ENCODE results near the gene OR2B2.

Gene OR2B2

DNA sequence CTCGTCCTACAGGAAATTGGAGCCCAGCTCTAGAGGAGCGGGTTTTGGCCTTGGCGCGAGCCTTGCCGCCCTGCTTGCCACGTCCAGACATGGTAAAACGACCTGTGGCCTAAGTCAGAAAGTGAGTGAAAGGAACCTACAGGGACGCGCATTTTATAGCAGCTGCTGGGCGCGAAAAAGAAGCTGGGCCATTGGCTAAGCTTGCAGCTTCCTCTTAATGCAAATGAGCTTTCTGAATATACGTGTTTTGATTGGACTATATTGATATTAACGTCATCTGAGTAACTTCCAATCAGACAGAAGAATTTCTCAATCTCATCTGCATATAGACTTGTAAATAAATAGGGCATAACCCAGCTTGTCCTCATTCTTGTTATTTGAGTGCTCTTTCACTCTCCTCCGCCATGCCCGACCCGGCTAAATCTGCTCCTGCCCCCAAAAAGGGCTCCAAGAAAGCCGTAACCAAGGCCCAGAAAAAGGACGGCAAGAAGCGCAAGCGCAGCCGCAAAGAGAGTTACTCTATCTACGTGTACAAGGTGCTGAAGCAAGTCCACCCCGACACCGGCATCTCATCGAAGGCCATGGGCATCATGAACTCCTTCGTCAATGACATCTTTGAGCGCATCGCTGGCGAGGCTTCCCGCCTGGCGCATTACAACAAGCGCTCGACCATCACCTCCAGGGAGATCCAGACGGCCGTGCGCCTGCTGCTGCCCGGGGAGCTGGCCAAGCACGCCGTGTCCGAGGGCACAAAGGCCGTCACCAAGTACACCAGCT is 18.9 kb downstream of the OR2B2 start:
- peak; percentile 73 for DNase-seq (ENCODE audit: low spot score)

DNA sequence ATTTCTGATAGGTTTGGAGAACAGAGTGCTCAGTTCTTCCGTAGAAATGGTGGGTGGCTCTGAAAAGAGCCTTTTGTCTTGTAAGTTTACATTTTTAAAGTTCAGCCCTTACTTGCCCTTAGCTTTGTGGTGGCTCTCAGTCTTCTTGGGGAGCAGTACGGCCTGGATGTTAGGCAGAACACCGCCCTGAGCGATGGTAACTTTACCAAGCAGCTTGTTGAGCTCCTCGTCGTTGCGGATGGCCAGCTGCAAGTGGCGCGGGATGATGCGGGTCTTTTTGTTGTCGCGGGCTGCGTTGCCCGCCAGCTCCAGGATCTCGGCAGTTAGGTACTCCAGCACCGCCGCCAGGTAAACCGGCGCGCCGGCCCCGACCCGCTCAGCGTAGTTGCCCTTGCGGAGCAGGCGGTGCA is 19.5 kb downstream of the OR2B2 start:
- no peak for DNase-seq (ENCODE audit: low spot score)

DNA sequence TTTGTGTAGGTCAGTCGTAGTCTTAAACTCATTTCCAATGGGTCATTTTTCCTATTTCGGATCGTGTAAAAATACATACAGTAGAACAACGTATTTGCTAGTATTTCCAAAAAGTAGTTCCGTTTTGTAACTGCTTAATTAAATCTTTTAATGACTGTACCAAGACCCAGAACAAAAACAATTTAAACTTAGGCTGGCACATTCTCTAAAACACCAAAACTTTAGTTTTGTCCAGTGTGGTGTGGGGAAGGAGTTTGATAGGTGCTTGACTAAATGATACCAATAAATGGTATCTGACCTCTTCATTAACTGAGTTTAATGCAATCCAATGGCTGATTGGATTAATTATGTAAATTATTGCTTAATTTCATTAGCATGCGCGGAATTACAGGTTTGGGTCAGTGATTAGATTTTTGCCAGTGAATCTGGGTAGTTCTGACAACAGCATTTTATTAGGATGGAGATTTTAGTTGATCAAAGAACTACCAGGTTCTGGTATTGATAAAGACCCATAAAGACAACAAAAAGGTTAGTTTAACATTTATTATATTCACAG is 20.8 kb downstream of the OR2B2 start:
- no peak for DNase-seq (ENCODE audit: low spot score)

DNA sequence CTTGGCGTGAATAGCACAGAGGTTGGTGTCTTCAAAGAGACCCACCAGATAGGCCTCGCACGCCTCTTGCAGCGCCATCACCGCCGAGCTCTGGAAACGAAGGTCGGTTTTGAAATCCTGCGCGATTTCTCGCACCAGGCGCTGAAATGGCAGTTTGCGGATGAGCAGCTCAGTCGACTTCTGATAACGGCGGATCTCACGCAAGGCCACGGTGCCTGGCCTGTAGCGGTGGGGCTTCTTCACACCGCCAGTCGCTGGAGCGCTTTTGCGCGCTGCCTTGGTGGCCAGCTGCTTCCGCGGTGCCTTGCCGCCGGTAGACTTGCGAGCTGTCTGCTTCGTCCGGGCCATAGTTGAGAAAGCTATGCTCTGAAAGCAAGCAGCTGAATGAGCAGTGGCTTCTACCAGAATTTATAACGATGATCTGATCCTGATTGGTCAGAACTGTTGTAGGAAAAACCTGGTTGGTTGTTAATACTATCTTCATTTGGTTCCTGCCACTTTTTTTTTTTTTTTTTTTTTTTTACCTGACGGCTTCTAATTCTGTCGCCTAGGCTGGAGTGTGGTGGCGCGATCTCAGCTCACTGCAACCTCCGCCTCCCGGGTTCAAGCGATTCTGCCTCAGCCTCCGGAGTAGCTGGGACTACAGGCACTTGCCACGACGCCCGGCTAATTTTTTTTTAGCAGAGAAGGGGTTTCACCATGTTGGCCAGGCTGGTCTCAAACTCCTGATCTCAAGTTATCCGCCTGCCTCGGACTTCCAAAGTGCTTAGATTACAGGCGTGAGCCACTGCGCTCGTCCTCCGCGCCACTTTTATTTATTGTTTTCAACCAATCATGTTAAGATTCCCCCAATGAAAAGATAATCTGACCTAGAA is 21.5 kb downstream of the OR2B2 start:
- DNase-seq (ENCODE audit: low spot score): no peak

DNA sequence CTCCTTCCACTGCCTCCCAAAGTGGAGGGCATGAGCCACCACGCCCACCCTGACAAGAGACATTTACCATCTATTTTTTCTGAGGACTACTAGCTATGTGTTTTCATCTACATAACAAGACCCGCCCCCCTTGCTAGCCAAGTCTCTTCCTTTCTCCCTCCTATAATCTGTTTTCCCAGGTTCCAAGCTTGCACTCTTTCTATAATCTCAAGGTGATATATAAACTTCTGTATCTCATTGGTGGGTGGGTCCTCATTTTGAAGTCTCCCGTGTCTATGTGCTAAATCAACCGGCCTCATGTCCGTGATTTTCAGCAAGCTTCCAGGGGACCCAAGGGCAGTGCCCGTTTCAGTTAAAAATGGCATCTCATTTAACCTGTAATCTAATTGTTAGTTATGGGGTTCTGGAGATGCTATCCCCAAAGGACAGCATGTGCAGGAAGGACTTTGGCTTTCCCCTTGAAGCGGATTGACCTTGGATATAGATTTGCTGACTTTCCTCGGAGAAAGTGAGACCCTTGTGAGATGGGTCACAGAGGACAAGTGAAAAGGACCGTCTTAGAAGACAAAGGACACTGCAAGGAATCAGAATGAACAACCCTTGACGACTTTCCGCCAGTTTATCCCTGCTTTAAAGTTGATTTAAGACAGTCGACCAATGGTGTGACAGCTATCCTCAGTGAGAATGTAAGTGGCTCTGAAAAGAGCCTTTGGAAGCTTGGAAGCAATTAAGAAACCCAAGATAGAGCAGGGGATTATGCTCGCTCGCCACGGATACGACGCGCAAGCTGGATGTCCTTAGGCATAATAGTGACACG is 22.4 kb downstream of the OR2B2 start:
- no peak for DNase-seq (ENCODE audit: low spot score)

DNA sequence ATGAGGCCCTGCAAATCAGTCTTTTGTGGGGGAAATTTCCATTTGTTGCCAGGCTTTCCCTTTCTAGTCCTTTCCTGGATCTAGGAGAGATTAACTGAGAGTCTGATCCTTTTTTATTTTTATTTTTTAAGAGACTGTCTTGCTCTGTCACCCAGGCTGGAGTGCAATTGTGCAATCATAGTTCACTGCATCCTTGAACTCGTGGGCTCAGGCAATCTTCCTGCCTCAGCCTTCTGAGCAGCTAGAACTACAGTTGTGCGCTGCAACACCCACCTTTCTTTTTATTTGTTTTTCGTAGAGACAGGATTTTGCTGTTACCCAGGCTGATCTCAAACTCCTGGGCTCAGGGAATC is 22.9 kb downstream of the OR2B2 start:
- DNase-seq (ENCODE audit: low spot score): no peak

DNA sequence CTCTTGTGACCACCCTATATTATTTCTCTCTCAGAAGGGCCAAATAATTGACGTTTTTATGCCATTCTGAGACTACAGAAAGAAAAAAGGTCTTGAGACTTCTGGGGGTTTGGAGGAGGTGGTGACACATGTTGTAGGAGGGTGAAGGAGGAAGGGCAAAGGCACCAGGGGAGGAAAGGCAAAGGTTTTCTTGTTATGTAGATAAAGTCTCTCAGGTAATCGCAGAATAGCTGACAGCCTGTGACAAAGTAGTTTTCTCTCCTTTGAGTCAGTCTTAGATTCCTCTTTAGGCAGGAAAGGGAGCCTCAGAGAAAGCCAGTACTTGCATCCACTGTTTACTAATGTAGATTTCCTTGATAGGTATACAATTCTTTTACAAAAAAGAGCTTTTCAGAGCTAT is 23.6 kb downstream of the OR2B2 start:
- no peak for DNase-seq (ENCODE audit: low spot score)

DNA sequence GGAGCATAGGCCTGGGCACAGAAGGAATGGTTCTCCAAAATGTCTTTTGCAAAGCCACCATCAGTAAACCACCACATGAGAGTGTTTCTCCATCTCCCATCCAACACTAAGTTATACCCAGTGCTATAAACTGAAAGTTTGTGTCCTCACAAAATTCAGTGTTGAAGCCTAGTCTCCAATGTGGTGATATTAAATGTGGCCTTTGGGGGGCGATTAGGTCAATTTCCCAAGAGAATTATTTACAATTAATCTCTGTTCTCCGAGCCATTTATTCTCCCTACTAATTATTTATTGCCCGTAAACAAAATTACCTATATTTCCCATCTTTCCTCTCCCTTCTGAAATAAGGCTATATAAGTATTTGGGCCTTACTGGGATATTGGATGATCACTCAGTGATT is 26.1 kb downstream of the OR2B2 start:
- no peak for DNase-seq (ENCODE audit: low spot score)

DNA sequence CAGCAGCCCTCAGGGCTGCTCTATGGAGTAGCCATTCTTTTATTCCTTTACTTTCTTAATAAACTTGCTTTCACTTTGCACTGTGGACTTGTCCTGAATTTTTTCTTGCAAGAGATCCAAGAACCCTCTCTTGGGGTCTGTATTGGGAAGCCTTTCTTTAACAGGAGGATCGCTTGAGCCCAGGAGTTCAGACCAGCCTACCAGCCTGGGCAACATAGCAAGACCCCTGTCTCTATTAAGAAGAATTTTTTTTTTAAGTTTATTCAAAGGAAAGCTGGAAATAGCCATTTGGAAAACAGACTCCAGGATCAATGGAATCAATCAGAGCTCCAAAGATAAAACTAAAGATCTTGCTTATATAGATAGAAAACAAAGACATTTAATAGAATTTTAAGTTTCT is 29.1 kb downstream of the OR2B2 start:
- DNase-seq (ENCODE audit: low spot score): no peak

DNA sequence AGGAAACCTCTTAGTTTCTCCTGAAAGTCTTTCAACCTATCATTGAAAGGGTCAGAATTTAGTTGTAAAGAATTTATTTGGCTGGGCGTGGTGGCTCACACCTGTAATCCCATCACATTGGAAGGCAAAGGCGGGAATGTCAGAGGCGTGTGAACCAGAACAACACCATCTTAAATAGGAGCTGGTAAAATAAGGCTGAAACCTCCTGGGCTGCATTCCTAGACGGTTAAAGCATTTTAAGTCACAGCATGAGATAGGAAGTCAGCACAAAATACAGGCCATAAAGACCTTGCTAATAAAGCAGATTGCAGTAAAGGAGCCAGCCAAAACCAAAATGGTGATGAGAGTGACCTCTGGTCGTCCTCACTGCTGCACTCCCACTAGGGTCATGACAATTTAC is 29.6 kb downstream of the OR2B2 start:
- DNase-seq (ENCODE audit: low spot score): no peak

DNA sequence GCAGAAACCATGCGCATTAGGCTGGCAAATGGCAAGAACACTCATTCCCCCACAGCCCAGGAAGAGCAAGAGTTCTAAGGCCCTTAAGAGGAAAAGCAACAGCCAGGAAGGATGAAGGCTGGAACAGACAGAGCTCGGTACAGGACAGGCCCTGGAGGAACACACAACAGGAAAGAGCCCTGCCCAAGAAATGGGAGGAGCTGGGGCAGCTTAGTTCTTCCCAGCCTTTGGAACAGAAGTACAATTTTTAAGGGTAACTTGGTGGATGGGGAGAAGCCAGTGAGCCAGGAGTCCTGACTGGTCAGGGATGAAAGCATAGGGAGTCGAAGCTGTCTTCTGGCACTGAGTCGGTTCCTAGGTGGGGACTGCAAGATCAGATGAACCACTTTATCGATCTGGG is 32.4 kb downstream of the OR2B2 start:
- no peak for DNase-seq (ENCODE audit: low spot score)

DNA sequence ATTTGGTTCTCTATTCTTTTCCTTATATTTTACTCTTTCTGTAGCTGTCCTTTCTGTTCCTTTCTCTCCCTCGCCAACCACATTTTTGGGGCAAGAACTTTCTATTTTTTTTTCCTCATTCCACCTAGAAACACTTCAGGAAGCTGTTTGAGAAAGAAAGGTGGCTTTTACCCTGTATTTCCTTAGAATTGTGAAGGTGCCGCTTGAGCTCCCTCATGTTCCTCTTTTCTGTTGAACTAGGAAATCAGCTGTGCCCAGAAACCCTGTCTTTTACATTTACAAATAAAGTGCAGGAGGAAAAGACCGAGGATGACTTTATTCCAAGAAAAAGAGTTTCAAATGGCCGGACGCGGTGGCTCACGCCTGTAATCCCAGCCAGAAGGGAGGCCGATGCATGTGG is 38.2 kb downstream of the OR2B2 start:
- no peak for DNase-seq (ENCODE audit: low spot score)

DNA sequence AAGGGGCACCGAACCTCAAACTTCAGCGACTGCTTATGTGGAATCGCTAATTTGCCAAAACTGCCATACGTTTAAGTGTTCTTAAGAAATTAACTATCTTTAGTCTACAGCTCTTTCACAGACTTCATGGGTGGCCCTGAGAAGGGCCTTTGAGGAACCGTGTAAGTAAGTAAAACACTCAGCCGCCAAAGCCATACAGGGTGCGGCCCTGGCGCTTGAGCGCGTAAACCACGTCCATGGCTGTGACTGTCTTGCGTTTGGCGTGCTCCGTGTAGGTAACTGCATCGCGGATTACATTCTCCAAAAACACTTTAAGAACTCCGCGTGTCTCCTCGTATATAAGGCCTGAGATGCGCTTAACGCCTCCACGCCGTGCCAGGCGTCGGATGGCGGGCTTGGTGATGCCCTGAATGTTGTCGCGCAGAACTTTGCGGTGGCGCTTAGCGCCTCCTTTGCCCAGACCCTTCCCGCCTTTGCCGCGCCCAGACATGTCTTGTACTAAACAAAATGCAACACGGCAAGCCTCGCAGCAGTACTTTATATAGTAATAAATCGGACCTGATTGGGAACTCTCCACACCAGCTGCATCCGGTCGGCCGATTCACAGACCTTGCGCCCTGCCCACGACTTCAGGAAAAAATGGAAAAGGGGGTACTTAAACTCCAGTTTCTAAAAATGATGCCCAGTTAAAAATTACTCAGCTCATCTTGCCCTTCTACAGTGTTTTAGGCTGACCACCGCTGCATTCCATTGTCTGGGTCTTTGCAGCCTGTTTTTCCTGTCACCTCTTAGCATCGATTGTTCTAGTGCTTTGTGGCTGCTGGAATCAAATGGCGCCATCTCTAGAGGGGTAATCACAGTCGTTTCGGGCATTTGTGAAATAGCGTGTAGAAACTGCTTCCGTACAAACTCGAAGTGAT is 38.9 kb downstream of the OR2B2 start:
- DNase-seq (ENCODE audit: low spot score): no peak

DNA sequence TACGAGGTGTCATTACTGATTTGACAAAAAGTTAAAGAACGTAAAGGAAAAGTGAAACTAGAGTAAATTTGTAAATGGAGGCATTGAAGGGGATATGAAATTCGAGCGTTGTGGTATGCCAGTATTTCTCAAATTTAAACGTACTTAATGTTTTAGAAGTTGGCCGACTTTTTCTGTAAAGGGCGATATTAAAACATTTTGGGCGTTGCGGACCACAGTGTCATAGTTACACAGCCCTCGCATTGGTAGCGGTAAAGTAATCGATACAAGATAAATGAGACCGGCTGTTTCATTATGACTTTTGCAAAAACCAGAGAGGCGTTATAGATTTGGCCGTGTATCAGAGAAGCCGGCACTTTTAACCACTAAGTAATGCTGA is 39.6 kb downstream of the OR2B2 start:
- no peak for DNase-seq (ENCODE audit: low spot score)

DNA sequence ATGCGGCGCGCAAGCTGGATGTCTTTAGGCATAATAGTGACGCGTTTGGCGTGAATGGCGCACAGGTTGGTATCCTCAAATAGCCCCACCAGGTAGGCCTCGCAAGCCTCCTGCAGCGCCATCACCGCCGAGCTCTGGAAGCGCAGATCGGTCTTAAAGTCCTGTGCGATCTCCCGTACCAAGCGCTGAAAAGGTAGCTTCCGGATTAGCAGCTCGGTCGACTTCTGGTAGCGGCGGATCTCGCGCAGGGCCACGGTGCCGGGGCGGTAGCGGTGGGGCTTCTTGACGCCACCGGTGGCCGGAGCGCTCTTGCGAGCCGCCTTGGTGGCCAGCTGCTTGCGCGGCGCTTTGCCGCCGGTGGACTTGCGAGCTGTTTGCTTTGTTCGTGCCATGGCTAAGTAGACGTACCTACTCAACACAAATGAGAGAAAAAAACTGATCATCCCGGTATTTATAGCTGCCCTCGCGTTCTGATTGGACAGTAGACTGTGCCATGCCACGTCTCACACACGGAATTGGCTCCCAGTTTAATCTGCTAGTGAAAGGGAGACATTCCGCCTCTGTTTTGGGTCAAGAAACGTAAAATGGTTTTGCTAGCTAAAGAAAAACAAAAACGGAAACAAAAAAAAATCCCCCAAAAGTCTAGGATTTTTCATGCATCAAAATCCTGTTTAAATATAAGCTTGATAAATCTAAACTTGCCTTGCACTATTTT is 40.1 kb downstream of the OR2B2 start:
- DNase-seq (ENCODE audit: low spot score): peak; percentile 72

DNA sequence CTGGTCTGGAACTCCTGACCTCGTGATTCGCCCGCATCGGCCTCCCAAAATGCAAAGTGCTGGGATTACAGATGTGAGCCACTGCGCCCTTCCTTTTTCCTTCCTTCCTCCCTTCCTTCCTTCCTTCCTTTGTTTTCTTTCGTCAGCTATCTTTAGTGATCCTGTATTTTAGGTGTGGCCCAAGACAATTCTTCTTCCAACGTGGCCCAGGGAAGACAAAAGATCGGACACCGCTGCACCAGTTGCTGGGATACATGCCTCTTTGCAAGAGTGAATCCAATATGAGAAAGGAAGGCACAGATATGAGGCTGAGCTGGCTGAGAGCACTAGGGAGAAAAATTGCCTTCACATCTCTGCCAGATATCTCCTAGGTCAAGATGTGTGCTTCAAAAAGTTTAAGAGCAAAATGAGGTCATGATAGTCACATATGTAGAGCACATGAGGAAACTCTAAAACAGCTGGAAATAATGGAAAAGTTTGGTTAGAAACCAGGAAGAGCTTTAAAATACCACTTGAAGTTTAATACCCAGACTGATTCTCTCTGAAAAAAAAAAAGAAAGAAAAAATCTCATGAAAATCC is 41.8 kb downstream of the OR2B2 start:
- DNase-seq (ENCODE audit: low spot score): no peak

DNA sequence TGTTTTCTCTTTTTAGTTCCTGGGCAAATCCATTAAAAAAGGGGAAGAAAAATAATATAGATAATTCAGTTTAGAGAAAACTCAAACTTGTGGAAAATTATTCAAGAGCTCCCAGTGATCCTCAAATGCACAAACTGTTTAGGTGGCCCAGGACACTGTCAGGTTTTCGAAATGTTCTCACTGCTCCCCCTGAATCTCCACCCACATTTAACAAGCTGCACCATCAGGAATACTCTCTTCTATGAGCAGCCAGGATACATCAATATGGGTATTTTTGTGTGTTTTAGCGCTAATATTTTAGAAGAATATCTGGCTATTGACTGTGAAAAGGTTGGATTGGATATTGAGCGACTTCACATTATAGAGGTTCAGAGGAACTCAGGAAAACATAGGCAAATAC is 43.9 kb downstream of the OR2B2 start:
- no peak for DNase-seq (ENCODE audit: low spot score)

DNA sequence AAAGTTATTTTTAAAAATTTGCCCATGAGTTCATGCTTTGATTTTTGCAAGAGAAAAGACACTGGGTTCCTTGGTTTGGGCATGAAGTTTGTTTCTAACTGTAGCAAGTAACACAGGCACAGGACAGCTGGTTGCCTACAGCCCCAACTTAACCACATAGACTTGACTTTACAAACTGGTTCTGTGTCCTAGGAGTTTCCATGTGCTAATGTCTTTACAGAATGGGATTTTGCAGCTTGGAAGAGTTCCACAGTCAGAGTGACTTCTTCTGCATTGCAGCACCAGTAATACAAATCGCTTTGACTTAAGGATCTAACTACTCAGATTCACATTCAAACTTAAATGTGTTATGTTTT is 44.3 kb downstream of the OR2B2 start:
- DNase-seq (ENCODE audit: low spot score): no peak

DNA sequence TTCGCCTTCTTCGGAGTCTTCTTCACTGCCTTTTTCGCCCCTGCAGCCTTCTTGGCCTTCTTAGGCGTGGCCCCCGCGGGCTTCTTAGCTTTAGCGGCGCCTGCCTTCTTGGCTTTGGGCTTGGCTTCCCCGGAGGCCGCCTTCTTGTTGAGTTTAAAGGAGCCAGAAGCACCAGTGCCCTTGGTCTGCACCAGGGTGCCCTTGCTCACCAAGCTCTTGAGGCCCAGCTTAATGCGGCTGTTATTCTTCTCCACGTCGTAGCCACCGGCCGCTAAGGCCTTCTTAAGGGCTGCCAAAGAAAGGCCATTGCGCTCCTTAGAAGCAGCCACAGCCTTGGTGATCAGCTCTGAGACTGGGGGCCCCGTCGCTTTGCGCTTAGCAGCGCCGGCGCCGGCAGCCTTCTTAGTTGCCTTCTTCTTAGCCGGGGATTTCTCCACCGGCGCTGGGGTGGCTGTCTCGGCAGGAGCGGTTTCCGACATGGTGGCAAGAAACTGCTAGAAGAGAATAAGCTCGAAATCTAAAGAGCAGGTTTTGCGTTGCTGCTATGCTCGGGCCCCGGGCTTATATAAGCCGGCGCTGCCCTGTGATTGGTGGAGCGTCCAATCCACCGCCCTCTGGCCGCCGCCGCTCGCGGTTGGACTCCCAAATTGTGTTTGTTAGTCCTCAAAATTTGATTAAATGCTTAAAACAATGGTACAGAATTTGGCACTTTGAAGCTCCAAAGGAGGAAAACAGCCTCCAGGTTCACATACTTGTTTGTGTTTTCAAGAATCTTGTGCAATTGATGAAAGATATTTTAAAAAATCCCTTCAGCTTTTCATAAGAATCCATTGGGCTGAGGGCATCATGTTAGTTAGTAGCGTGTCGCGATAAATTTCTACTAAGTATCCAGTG is 44.9 kb downstream of the OR2B2 start:
- no peak for DNase-seq (ENCODE audit: low spot score)
